ENCODE data around the gene GCNT3.

GCNT3 gene

GRCh38 chr15:59596640-59597039 is 14.9 kb upstream of the GCNT3 start:
- no peaks in the 10 kb centered on the region for H3K4me1 ChIP-seq (ENCODE audit: control insufficient read depth, insufficient read depth, low read length)
- no peak overlapping the region for H3K27ac ChIP-seq (ENCODE audit: extremely low read depth, low read depth, low read length)
- H3K36me3 ChIP-seq (ENCODE audit: control insufficient read depth in 2 of 2, insufficient read depth in 1 of 2, low read length in 2 of 2): no peaks in the 10 kb centered on the region
- TF ChIP-seq ZBTB49 (tag by site-specific recombination; IDR thresholded peaks at IDR 0.05; ENCODE audit: low read depth) (no peak), ZNF530 (tag by site-specific recombination; IDR thresholded peaks at IDR 0.05; ENCODE audit: low read depth) (peak; percentile 91)
- CTCF ChIA-PET: interaction anchor here (0.7 kb wide), 1 partner anchor 16 kb away, joined by 3 read pairs; no protein-coding TSS in a partner anchor
- POLR2A ChIA-PET: no interaction called here
- no peak overlapping the region for H3K4me3 ChIP-seq (ENCODE audit: low read depth, low read length)
- no peaks in the 10 kb centered on the region for H3K9me3 ChIP-seq (ENCODE audit: control insufficient read depth, insufficient read depth, low read depth, low read length)

DNA sequence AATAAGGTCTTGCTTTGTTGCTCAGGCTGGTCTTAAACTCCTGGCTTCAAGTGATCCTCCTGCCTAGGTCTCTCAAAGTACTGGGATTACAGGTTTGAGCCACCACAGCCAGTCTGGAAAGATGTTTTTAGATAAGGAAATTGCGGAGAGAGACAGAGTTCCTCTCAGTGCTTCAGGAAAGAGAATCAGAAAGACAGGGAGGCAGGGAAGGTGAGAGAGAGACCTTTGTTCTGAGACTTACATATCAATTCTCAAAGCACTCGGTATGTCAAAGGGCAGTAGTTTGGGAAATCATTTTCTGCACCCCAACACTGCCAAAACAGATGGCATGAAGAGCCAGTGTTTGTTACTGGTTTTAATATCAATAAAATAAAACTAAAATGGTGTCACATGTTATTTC is 13.1 kb upstream of the GCNT3 start:
- Histone ChIP-seq H3K4me1 (ENCODE audit: control insufficient read depth, insufficient read depth, low read length) (no peaks in the 10 kb centered on the region), H3K36me3 (ENCODE audit: control insufficient read depth in 2 of 2, insufficient read depth in 1 of 2, low read length in 2 of 2) (no peaks in the 10 kb centered on the region), H3K4me3 (ENCODE audit: low read depth, low read length) (no peak overlapping the region), H3K9me3 (ENCODE audit: control insufficient read depth, insufficient read depth, low read depth, low read length) (no peaks in the 10 kb centered on the region), H3K27ac (ENCODE audit: extremely low read depth, low read depth, low read length) (no peak overlapping the region)
- no peak for TF ChIP-seq ZNF48 (tag by site-specific recombination; IDR thresholded peaks at IDR 0.05)
- TF ChIP-seq, protein P1, sequence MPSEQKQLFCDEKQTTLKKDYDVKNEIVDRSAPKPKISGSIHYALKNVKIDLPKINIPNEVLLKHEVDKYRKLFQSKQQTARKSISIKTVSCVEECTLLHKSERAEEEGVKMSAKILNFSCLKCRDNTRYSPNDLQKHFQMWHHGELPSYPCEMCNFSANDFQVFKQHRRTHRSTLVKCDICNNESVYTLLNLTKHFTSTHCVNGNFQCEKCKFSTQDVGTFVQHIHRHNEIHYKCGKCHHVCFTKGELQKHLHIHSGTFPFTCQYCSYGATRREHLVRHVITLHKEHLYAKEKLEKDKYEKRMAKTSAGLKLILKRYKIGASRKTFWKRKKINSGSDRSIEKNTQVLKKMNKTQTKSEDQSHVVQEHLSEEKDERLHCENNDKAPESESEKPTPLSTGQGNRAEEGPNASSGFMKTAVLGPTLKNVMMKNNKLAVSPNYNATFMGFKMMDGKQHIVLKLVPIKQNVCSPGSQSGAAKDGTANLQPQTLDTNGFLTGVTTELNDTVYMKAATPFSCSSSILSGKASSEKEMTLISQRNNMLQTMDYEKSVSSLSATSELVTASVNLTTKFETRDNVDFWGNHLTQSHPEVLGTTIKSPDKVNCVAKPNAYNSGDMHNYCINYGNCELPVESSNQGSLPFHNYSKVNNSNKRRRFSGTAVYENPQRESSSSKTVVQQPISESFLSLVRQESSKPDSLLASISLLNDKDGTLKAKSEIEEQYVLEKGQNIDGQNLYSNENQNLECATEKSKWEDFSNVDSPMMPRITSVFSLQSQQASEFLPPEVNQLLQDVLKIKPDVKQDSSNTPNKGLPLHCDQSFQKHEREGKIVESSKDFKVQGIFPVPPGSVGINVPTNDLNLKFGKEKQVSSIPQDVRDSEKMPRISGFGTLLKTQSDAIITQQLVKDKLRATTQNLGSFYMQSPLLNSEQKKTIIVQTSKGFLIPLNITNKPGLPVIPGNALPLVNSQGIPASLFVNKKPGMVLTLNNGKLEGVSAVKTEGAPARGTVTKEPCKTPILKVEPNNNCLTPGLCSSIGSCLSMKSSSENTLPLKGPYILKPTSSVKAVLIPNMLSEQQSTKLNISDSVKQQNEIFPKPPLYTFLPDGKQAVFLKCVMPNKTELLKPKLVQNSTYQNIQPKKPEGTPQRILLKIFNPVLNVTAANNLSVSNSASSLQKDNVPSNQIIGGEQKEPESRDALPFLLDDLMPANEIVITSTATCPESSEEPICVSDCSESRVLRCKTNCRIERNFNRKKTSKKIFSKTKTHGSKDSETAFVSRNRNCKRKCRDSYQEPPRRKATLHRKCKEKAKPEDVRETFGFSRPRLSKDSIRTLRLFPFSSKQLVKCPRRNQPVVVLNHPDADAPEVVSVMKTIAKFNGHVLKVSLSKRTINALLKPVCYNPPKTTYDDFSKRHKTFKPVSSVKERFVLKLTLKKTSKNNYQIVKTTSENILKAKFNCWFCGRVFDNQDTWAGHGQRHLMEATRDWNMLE (tag by site-specific recombination; conservative IDR thresholded peaks at IDR 0.05; ENCODE audit: low read depth): no peak
- TF ChIP-seq ZNF449 (tag by site-specific recombination; IDR thresholded peaks at IDR 0.05): no peak
- TF ChIP-seq ZNF239 (tag by site-specific recombination; IDR thresholded peaks at IDR 0.05): no peak
- CTCF ChIA-PET: interaction anchor here (0.5 kb wide), 1 partner anchor 18 kb away, joined by 3 read pairs; no protein-coding TSS in a partner anchor
- POLR2A ChIA-PET: no interaction called here

GRCh38 chr15:59605994-59606393 is 5.6 kb upstream of the GCNT3 start:
- CTCF ChIA-PET: interaction anchor here (0.6 to 1.6 kb wide), 3 partner anchors 73 to 444 kb away, joined by 3 to 6 read pairs (median 4); no protein-coding TSS in a partner anchor
- Histone ChIP-seq H3K36me3 (ENCODE audit: control insufficient read depth in 2 of 2, insufficient read depth in 1 of 2, low read length in 2 of 2) (no peaks in the 10 kb centered on the region), H3K4me3 (ENCODE audit: low read depth, low read length) (no peak overlapping the region), H3K27ac (ENCODE audit: extremely low read depth, low read depth, low read length) (no peak overlapping the region), H3K4me1 (ENCODE audit: control insufficient read depth, insufficient read depth, low read length) (no peaks in the 10 kb centered on the region), H3K9me3 (ENCODE audit: control insufficient read depth, insufficient read depth, low read depth, low read length) (no peaks in the 10 kb centered on the region)
- TF ChIP-seq WT1 (tag by site-specific recombination; IDR thresholded peaks at IDR 0.05) (no peak), KLF1 (tag by site-specific recombination; IDR thresholded peaks at IDR 0.05) (peak; percentile 40; the same call in 1 of the 2 replicates)
- POLR2A ChIA-PET: no interaction called here

Data from HEK293 (cell line).